Fibroblast of peridontal ligament (primary cell): ENCODE results near the gene VIPR2.
"Not testable (repeated sequence)": the region's sequence is repeated elsewhere in the genome, so short reads cannot be mapped to it uniquely, and the experiment has no call there.

Experiments
- DNase-seq: peaks from one replicate; pipeline ENCODE4 v3.0.0-alpha.2; 2010; ENCODE audit errors: extremely low read depth

VIPR2 gene

GRCh38 chr7:159104188-159104920 lies 40.3 kb downstream of the VIPR2 start:
- DNase-seq, result no peak

- no peak for DNase-seq
Observed at GRCh38 chr7:159103382-159104187, 41.1 kb downstream of the VIPR2 start.

GRCh38 chr7:159102681-159103381 lies 41.8 kb downstream of the VIPR2 start:
- no peak for DNase-seq

GRCh38 chr7:159101661-159102091 lies 43.0 kb downstream of the VIPR2 start:
- DNase-seq, result not testable (repeated sequence)

- DNase-seq, result not testable (repeated sequence)
Observed at GRCh38 chr7:159101083-159101395, 43.6 kb downstream of the VIPR2 start.

GRCh38 chr7:159100281-159101082 lies 44.2 kb downstream of the VIPR2 start:
- not testable (repeated sequence) for DNase-seq

- DNase-seq, result no peak
Observed at GRCh38 chr7:159099711-159100231, 44.9 kb downstream of the VIPR2 start.

GRCh38 chr7:159098811-159099655 lies 45.6 kb downstream of the VIPR2 start:
- no peak for DNase-seq

GRCh38 chr7:159098424-159098786 lies 46.3 kb downstream of the VIPR2 start:
- DNase-seq, result no peak

- DNase-seq, result no peak
Observed at GRCh38 chr7:159097661-159098423, 46.8 kb downstream of the VIPR2 start.

- no peak for DNase-seq
Observed at GRCh38 chr7:159096736-159097581, 47.7 kb downstream of the VIPR2 start.

- DNase-seq, result no peak
Observed at GRCh38 chr7:159095979-159096411, 48.7 kb downstream of the VIPR2 start.

GRCh38 chr7:159094919-159095915 lies 49.5 kb downstream of the VIPR2 start:
- no peak for DNase-seq

- no peak for DNase-seq
Observed at GRCh38 chr7:159094023-159094740, 50.5 kb downstream of the VIPR2 start.

GRCh38 chr7:159093351-159093971 lies 51.2 kb downstream of the VIPR2 start:
- no peak for DNase-seq

GRCh38 chr7:159092701-159093121 lies 52.0 kb downstream of the VIPR2 start:
- DNase-seq, result no peak
